Stimulated activated memory B cell treated with anti-CD40 and anti-IgM and Interleukin-4, amounts not matched to agents 10 μg/mL and 1 μg/mL and 100 μg/mL, for 72 hours (primary cell): ENCODE data around the gene SLC38A8.
A peak's percentile ranks its signal among the peaks of the same experiment; 100 is the strongest.

ENCODE experiments used
- ATAC-seq: fragments of 150-1000 bp; cut with Tn5 transposase; 2 replicates; pipeline ENCODE4 v1.10.0; 2021
- H3K27ac Mint-ChIP-seq: one replicate; pipeline ENCODE4 v1.8.0; 2022; ENCODE audit warnings: mild to moderate bottlenecking, mixed read lengths
- H3K27me3 Mint-ChIP-seq: one replicate; pipeline ENCODE4 v1.8.0; 2022; ENCODE audit warnings: mixed read lengths
- H3K36me3 Mint-ChIP-seq: one replicate; pipeline ENCODE4 v1.8.0; 2022; ENCODE audit warnings: mixed read lengths
- H3K4me1 Mint-ChIP-seq: one replicate; pipeline ENCODE4 v1.8.0; 2022; ENCODE audit warnings: mixed read lengths
- H3K4me3 Mint-ChIP-seq: one replicate; pipeline ENCODE4 v1.8.0; 2022; ENCODE audit warnings: mild to moderate bottlenecking, moderate library complexity, mixed read lengths
- H3K9me3 Mint-ChIP-seq: one replicate; pipeline ENCODE4 v1.8.0; 2022; ENCODE audit warnings: mixed read lengths

The SLC38A8 gene

GRCh38 chr16:83970430-83970815 lies 72.2 kb downstream of the SLC38A8 start:
- Mint-ChIP-seq H3K4me3 (no peak overlapping the region), H3K9me3 (peaks cover 3% of the 10 kb centered on the region), H3K27me3 (peaks cover 53% of the 10 kb centered on the region), H3K27ac (no peak overlapping the region), H3K4me1 (peaks cover 7% of the 10 kb centered on the region), H3K36me3 (no peaks in the 10 kb centered on the region)
- ATAC-seq: no peak

- Mint-ChIP-seq H3K4me3 (peak overlapping the region; percentile 29), H3K9me3 (peaks cover 3% of the 10 kb centered on the region), H3K36me3 (no peaks in the 10 kb centered on the region), H3K4me1 (peaks cover 7% of the 10 kb centered on the region), H3K27me3 (peaks cover 48% of the 10 kb centered on the region), H3K27ac (no peak overlapping the region)
- ATAC-seq: no peak
Measured at GRCh38 chr16:83969771-83970429, 72.7 kb downstream of the SLC38A8 start.

GRCh38 chr16:83968891-83969649 lies 73.5 kb downstream of the SLC38A8 start:
- H3K4me3 Mint-ChIP-seq: peak overlapping the region; percentile 63
- H3K27ac Mint-ChIP-seq: no peak overlapping the region
- H3K4me1 Mint-ChIP-seq: peaks cover 7% of the 10 kb centered on the region
- no peaks in the 10 kb centered on the region for H3K36me3 Mint-ChIP-seq
- H3K27me3 Mint-ChIP-seq: peaks cover 39% of the 10 kb centered on the region
- H3K9me3 Mint-ChIP-seq: no peaks in the 10 kb centered on the region
- no peak for ATAC-seq

GRCh38 chr16:83968306-83968851 lies 74.2 kb downstream of the SLC38A8 start:
- Mint-ChIP-seq H3K4me3 (no peak overlapping the region), H3K9me3 (no peaks in the 10 kb centered on the region), H3K4me1 (peaks cover 7% of the 10 kb centered on the region), H3K27me3 (peaks cover 39% of the 10 kb centered on the region), H3K36me3 (no peaks in the 10 kb centered on the region), H3K27ac (no peak overlapping the region)
- peak; percentile 34 for ATAC-seq

DNA sequence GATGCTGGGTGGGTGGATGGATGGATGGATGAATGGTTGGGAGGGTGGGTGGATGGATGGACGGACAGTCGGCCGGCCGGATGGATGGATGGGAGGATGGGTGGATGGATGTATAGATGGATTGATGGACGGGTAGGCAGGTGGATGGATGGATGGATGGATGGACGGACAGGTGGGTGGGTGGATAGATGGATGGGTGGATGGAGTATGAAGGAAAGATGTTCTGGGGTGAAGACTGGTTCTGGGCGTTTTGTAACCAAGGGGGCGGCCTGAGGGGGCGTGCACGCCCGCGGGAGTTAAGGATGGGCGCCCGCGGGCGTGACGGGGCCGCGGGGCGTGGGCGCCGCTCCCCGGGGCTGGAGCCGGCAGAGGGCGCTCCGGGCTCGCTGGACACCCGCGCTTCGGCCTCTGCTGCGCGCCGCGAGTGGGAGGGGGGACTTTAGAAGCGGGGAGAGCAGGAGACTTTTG lies 74.7 kb downstream of the SLC38A8 start, which contains the start of gene NECAB2:
TSS of gene NECAB2 (plus strand) at position 407 of the 468 bp plus-strand sequence. CDS start 405 bp downstream, outside the sequence.
- H3K27ac Mint-ChIP-seq: no peak within 1 kb of the TSS

DNA sequence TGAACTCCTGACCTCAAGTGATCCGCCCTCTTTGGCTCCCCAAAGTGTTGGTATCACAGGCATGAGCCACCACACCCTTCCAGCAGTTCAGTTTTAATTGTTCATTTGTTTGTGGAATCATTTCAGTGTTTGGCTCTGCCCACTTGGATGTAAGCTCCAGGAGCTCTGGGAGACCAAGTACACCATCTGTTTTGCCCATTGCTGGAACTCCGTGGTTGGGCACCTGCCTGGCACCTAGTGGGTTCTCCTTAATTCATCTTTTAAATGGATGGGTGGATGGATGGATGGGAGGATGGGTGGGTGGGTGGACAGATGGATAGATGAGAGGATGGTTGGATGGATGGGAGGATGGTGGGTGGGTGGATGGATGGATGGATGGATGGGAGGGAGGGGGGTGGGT lies 75.5 kb downstream of the SLC38A8 start:
- Mint-ChIP-seq H3K36me3 (no peaks in the 10 kb centered on the region), H3K4me1 (peaks cover 7% of the 10 kb centered on the region), H3K27ac (no peak overlapping the region), H3K27me3 (peaks cover 39% of the 10 kb centered on the region), H3K9me3 (no peaks in the 10 kb centered on the region), H3K4me3 (no peak overlapping the region)
- no peak for ATAC-seq

More for the DNA sequence above, 74.7 kb downstream of the SLC38A8 start, which contains the start of gene NECAB2:
- Mint-ChIP-seq H3K4me3 (peak within 1 kb of the TSS; percentile 63), H3K9me3 (no peaks in the 10 kb centered on the region), H3K4me1 (peaks cover 7% of the 10 kb centered on the region), H3K27me3 (peaks cover 39% of the 10 kb centered on the region), H3K36me3 (no peaks in the 10 kb centered on the region)
- ATAC-seq: peak; percentile 13

DNA sequence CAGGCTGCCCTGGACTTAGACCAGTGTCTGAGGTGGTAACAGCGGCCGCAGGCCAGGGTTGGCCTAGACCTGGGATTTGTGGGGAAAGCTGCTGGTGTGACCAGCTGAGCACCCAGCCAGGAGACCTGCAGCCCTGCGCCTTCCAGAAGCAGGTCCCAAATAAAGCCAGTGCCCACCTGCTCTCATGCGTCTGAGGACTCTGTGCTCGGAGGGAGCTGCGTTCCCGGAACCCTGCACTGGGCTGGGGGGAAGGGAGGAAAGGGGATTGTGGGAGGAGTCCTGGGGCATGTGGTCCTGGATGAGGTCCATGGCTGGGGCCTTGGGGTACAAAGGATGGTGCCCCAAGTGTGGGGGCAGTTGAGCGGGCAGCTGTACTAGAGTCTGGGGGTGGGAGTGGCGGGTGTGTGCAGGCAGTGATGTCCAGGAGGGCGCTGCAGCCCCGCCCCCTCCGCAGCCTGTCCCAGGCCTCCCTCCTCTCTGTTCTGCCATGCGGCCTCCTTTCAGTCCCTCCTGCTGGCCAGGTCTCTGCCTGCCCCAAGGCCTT lies 76.4 kb downstream of the SLC38A8 start:
- H3K27ac Mint-ChIP-seq: no peak overlapping the region
- H3K36me3 Mint-ChIP-seq: no peaks in the 10 kb centered on the region
- ATAC-seq: no peak
- no peak overlapping the region for H3K4me3 Mint-ChIP-seq
- peaks cover 7% of the 10 kb centered on the region for H3K4me1 Mint-ChIP-seq
- H3K9me3 Mint-ChIP-seq: no peaks in the 10 kb centered on the region
- peaks cover 39% of the 10 kb centered on the region for H3K27me3 Mint-ChIP-seq

- Mint-ChIP-seq H3K9me3 (no peaks in the 10 kb centered on the region), H3K4me1 (peaks cover 7% of the 10 kb centered on the region), H3K27me3 (peaks cover 39% of the 10 kb centered on the region), H3K36me3 (peaks cover 4% of the 10 kb centered on the region), H3K4me3 (no peak overlapping the region), H3K27ac (no peak overlapping the region)
- no peak for ATAC-seq
Measured at GRCh38 chr16:83965444-83966152, 77.0 kb downstream of the SLC38A8 start.

DNA sequence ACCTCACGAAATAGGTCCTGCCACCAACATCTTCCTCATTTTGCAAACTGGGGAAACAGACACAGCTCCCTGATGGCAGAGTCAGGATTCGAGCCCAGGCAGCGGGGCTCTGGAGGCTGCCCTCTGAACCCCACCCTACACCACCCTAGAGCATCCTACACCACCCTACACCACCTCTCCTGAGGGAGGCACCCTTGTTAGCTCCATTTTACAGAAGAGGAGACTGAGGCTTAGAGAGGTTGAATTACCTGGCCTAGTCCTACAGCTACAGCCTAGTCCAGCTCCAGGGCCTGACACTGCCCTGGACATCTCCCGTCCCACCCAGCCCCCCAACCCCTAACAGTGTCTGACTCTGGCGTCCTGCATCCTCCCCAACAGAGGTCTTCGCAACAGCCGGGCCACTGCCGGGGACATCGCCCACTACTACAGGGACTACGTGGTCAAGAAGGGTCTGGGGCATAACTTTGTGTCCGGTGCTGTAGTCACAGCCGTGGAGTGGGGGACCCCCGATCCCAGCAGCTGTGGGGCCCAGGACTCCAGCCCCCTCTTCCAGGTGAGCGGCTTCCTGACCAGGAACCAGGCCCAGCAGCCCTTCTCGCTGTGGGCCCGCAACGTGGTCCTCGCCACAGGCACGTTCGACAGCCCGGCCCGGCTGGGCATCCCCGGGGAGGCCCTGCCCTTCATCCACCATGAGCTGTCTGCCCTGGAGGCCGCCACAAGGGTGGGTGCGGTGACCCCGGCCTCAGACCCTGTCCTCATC lies 77.7 kb downstream of the SLC38A8 start:
- no peak overlapping the region for H3K27ac Mint-ChIP-seq
- no peaks in the 10 kb centered on the region for H3K9me3 Mint-ChIP-seq
- H3K4me1 Mint-ChIP-seq: peaks cover 7% of the 10 kb centered on the region
- H3K4me3 Mint-ChIP-seq: no peak overlapping the region
- H3K27me3 Mint-ChIP-seq: peaks cover 35% of the 10 kb centered on the region
- H3K36me3 Mint-ChIP-seq: peaks cover 6% of the 10 kb centered on the region
- peak; percentile 3 for ATAC-seq

DNA sequence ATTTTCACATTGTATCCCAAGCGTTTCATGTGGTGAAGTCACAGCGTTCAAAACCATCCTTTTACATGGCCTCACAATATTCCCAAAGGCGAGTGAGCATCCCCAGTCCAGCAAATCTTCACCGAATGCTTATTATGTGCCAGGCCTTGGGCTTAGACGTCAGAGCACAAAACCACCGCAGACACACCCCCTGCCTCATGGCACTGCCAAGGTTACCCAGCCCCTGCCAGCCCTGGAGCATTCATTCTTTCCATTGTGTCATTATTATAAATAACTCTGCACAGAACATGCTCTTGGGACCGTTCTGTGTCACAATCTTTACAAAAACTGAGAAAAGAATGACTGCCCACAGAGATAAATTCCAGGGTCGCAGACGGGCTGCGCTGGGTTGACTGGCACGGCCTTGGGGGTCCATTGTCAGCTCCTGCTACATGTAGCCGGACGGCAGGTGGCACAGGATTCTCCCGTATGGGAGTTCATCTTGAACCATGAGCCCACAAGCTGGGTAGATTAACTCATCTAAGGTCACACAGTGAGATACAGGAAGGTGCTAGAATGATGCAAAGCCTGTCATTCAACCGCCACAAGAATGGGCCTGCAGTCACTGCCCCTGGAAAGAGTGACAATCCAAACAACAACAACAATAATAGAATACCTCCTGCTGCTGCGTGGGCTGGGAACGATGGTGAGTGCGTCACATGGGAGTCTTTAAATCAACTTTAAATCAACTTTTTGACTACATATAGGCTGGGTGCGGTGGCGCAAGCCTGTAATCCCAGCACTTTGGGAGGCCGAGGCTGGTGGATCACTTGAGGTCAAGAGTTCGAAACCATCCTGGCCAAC lies 79.1 kb downstream of the SLC38A8 start:
- Mint-ChIP-seq H3K4me3 (no peak overlapping the region), H3K36me3 (peaks cover 6% of the 10 kb centered on the region), H3K4me1 (peaks cover 7% of the 10 kb centered on the region), H3K27me3 (peaks cover 24% of the 10 kb centered on the region), H3K27ac (no peak overlapping the region), H3K9me3 (no peaks in the 10 kb centered on the region)
- no peak for ATAC-seq

DNA sequence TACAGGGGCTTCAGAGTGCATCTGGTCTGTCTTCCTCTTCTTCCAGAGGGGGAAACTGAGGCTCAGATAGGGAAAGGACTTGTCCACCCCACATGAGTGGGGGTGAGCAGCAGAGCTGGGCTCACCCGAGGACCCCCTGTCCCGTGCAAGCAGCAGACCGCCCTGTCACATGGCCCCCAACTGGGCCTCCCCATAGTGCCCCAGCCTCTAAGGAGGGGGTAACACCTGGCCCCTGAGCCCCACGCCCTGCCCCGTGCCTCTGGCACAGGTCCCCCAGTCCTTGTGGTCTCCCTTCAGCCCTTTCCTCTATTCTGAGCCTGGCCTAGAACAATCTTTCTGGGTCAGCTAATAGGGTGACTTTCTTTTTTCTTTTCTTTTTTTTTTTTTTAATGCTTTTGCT lies 81.0 kb downstream of the SLC38A8 start:
- Mint-ChIP-seq H3K9me3 (no peaks in the 10 kb centered on the region), H3K4me1 (peaks cover 6% of the 10 kb centered on the region), H3K4me3 (no peak overlapping the region), H3K27me3 (peaks cover 8% of the 10 kb centered on the region), H3K27ac (no peak overlapping the region), H3K36me3 (peaks cover 6% of the 10 kb centered on the region)
- no peak for ATAC-seq

GRCh38 chr16:83960521-83961249 lies 81.9 kb downstream of the SLC38A8 start:
- no peak for ATAC-seq
- peaks cover 7% of the 10 kb centered on the region for H3K4me1 Mint-ChIP-seq
- peaks cover 6% of the 10 kb centered on the region for H3K36me3 Mint-ChIP-seq
- no peak overlapping the region for H3K4me3 Mint-ChIP-seq
- H3K27ac Mint-ChIP-seq: no peak overlapping the region
- H3K27me3 Mint-ChIP-seq: peaks cover 4% of the 10 kb centered on the region
- H3K9me3 Mint-ChIP-seq: no peaks in the 10 kb centered on the region
